Left colon (tissue), 2 donors: ENCODE results near the gene KANK3. TPM values are rescaled to one million over a fixed set of nuclear protein-coding genes. Genes with fewer than 3 reads are reported as not detected.
A peak's percentile ranks its signal among the peaks of the same experiment; 100 is the strongest.
"Not testable (repeated sequence)": the region's sequence is repeated elsewhere in the genome, so short reads cannot be mapped to it uniquely, and the experiment has no call there.

ENCODE experiments used
- ATAC-seq: fragments of 200-7000 bp; cut with Tn5 transposase; one replicate; pipeline ENCODE4 v1.9.1; 2020; ENCODE audit warnings: mild to moderate bottlenecking, moderate library complexity
- DNase-seq, 2 donors: peaks; one replicate each; pipeline ENCODE4 v3.0.0-alpha.2; 2020
- intact Hi-C, 2 donors: fragments of 100-400 bp; cut with DNase I in 1 of 2; cut with micrococcal nuclease in 1 of 2; formaldehyde crosslinking; loops; one replicate each; pipeline versions ENCODE4 v1.11.2 to v1.14.0; 2022; cut with DNase I, micrococcal nuclease
- total RNA-seq, 2 donors: library from RNA; stranded (reverse); fragmentation: NEBNext Ultra II Directional; extraction: Animal tissue kit (Norgen Biotek cat#: 25700); gene quantifications; one replicate each; pipeline ENCODE4 v1.2.1, GENCODE V29; 2021
- donor health status: DM: no; HTN: no; CAD: no.
- donor health status: DM: yes; HTN: yes; CAD: no.

Gene KANK3
- total RNA-seq, 2 donors from 2014 or later: 2.4 to 2.6 TPM

DNA sequence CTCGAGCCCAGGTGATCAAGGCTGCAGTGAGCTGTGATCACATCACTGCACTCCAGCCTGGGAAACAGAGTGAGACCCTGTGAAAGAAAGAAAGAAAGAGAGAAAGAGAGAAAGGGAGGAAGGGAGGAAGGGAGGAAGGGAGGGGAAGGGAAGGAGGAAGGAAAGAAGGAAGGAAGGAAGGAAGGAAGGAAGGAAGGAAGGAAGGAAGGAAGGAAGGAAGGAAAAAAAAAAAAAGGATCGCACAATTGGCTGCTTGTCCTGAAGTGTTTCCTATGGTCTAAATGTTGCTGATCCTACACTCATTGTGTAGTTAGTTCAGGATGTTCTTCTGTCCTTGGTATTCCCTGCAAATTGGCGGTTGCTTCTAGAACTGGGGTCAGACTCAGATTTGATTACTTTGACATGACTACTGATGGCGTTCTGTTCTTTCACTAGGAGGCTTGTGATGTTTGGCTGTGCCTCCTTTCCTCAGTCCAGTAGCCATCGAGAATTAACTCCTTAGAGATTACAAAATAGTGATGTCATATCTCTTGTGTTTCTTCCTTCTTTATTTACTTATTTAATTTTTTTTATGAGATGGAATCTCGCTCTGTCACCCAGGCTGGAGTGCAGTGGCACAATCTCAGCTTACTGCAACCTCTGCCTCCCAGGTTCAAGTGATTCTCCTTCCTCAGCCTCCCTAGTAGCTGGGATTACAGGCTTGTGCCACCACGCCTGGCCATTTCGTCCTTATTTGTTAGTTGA lies 6.7 kb upstream of the KANK3 start:
- intact Hi-C loops: loop anchor here in 1 of 2 donors (5.0 kb wide), 1 partner anchor 158 kb away; no protein-coding TSS in a partner anchor
- ATAC-seq, DNase-seq: not testable (repeated sequence)

DNA sequence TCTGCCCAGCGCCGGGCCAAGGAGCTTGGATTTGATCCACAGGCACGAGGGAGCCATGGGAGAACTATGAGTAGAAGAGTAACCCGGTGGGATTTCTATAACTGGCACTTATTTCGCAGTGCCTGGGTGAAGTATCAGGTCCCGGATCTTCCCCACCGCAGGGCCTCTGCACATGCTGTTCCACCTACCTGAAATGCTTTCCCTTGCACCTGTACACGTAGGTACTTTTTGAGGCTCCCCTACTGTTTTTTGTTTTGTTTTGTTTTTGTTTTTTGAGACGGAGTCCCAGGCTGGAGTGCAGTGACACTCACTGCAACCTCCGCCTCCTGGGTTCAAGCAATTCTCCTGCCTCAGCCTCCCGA lies 402 bp upstream of the KANK3 start:
- ATAC-seq (no peak), DNase-seq (no peak)

DNA sequence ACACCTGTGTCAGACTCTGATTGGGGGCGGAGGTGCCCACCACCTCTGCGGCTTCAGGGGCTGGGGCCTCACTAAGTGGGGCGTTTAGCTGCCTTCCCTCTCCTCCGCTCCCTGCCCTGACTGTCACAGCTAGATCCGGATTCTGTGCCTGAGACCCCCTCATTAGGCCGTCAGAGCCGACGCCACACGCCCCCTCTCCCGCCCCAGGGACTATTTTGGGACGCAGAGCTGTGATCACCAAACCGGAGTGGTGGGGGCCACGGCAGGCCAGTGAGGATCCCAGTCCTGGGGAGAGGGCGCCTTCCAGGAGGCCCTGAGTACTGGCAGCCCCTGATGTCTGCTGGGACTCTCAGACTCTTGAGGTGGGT lies 762 bp downstream of the KANK3 start:
- ATAC-seq: no peak
- intact Hi-C loops: no loop called here
- no peak for DNase-seq

More for the DNA sequence above, 402 bp upstream of the KANK3 start:
- intact Hi-C loops: no loop called here

DNA sequence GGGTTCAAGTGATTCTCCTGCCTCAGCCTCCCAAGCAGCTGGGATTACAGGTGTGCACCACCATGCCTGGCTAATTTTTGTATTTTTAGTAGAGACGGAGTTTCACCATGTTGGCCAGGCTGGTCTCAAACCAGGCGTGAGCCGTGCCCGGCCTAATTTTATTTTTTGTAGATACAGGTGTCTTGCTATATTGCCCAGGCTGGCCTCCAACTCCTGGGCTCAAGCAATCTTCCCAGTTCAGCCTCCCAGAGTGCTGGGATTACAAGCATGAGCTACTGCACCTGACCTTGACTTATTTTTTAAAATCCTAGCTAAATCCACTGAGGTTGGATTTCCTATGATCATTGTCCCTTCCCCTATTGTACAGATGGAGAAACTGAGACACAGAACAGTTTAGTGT lies 1.6 kb downstream of the KANK3 start:
- DNase-seq, intact Hi-C loops, ATAC-seq: not testable (repeated sequence)

DNA sequence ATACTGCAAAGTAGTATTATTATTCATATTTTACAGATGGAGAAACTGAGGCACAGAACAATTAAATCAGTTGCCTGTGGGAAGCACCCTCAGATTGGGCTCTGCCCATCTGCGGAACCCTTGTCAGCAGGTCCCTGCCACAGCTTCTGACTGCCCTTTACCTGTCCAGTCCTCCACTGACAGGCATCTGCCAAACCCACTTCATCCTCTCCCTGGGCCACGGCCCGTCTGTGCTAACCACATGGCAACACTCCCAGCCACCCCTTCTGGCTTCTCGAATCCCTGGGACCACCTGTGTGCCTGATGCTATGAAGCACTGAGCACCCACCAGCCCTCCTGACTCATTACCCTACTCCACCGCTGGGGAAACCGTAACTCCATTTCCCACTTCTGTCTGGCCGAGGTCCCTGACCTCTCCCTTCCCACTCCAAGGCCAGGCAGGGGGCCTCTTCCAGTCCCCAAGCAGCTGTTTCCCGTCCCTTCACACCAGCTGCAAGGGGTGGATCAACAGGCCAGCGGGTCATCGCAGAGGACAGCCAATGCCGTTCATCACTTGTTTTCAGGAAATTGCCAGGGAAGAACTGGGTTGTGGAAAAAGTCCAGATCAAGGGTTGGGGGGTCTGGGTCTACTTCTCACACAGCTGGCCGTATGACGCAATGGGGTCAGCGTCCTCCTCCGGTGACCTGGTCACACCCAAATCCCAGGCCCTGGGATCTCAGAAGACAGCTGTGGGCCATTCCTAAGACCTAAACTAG lies 2.5 kb downstream of the KANK3 start:
- DNase-seq (no peak), ATAC-seq (no peak)
- intact Hi-C loops: no loop called here

DNA sequence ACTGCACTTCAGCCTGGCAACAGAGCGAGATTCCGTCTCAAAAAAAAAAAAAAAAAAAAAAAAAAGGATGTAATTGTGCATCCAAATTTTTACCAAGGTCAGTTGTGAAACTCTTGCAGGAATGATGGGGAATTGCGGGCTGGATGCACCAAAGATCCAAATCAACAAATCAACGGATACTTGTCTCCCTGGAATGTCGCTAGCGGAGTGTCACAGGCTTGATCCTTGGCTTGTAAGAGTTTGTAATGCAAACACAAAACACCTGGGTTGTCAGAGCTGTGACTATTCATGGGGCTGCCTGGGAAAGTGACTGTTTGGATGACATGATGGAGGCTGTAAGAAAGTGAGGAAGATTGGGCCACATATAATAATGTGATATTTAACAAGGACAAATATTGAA lies 4.2 kb downstream of the KANK3 start:
- ATAC-seq: no peak
- no peak for DNase-seq
- intact Hi-C loops: no loop called here

DNA sequence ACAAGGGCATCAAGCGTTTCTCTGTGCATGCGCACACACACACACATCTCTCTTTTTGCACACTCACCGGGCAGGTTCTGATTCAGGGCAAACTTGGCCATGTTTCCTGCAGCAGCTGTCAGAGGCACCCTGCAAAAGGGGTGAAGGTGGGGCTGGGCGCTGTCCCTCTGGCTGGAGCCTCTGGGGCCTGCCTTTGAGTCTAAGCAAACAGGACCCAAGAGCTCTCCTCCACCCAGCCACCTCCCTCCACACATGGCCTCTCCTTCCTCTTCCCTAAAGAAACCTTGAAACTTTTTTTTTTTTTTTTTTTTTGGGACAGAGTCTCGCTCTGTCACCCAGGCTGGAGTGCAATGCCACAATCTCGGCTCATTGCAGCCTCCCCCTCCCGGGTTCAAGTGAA lies 5.3 kb downstream of the KANK3 start:
- DNase-seq: peak in 1 of 2 donors; percentile 20
- peak; percentile 30 for ATAC-seq
- intact Hi-C loops: no loop called here

DNA sequence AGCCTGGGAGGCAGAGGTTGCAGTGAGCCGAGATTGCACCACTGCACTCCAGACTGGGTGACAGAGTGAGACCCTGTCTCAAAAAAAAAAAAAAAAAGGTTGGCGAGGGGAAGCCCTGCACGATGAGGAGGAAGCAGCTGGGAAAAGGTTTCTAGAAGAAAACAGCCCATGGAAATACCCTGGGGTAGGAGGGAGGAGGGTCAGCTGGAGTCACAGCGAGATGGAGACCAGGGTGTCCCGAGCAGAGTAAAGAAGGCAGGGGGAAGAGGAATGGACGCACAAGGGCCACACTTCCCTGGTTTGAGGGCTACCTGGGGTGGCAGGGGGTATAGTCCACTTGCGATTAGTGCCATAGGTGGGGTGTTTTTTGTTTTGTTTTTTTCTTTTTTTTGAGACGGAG lies 6.4 kb downstream of the KANK3 start:
- no peak for DNase-seq
- ATAC-seq: no peak
- intact Hi-C loops: no loop called here

DNA sequence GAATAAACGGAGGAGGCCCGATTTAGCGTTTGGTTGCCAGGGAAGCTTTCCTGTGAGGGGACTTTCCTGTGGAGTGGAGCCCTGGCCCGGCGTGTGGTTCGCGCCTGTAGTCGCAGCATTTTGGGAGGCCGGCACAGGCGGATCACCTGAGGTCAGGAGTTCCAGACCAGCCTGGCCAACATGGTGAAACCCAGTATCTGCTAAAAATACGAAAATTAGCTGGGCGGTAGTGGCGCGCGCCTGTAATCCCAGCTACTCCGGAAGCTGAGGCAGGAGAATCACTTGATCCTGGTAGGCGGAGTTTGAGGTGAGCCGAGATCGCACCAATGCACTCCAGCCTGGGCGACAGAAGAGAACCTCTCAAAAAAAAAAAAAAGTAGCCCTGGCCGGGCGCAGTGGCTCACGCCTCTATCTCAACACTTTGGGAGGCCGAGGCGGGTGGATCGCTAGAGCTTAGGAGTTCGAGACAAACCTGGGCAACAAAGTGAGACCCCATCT lies 6.9 kb downstream of the KANK3 start:
- ATAC-seq: no peak

DNA sequence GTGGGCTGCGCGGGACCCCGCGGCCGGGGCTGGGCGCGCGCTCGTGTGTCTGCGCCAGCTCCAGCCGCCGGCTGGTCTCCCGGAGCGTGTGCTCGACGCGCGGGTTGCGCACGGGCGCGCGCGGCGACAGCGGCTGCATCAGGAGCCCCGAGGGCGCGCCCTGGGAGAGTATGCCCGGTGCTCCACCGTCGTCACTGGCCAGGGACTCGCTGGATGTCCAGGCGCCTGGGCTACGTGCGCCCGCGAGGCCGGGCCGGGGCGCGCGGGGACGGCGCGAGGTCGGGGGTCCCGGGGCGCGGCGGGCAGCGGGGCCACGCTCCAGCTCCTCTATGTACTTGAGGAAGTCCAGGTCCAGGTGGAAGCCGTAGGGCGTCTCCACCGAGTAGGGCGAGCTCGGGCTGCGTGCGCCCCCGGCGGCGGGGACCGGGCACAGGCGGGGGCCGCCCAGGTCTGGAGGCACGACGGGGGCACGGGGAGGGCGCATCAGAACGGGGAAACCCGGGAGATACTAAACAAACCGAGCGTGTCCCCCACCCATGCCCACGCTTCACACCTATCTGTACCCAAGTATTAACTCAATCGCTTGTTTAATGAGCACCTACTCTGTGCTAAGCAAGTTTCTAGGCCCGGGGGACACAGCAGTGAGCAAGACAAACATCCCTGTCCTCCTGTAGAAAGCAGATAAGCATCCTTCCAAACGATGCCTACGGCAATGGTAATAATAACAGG lies 7.6 kb downstream of the KANK3 start:
- ATAC-seq (peak; percentile 48), DNase-seq (peak in 1 of 2 donors; percentile 47)
- intact Hi-C loops: no loop called here

More for the DNA sequence above, 6.9 kb downstream of the KANK3 start:
- intact Hi-C loops: no loop called here
- no peak for DNase-seq

DNA sequence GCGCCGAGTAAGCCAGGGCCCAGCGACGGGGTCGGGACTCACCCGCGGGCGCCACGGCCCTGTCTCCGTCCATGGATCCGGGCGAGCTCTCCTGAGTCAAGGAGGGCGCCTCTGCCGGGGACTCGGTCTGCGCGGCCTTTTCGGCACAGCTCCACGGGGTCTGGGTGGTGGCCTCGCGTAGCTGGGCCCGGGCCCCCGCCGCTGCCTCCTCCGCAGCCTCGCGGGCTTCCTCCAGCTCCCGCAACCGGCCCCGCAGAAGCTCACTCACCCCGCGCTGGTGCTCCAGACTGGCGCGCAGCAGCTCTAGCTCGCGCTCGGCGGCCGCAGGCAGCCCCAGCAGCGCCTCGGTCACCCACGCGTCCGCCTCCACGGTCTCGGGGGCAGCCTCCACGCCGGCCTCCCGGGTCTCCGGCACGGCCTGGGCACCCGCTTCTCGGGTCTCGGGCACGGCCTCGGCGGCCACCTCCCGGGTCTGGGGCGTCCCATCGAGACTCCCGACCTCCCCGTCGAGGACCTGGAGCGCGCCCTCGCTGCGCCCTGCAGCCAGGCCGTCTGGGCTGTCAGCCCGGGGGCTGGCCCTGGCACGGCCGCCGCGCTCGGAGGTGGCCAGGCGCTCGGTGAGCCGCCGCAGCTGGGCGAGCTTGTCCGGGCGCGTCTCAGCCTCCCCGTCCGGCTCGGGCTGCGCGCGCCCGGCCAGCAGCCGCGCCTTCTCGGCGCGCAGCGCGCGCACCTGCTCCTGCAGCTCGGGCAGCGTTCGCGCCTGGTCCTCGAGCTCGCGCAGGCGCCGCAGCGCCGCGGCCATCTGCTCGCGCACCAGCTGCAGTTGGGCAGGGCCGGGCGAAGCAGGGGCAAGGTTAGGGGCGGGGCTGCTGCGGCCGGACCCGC lies 8.4 kb downstream of the KANK3 start:
- intact Hi-C loops: no loop called here
- peak in 1 of 2 donors; percentile 69 for DNase-seq
- peak; percentile 87 for ATAC-seq

DNA sequence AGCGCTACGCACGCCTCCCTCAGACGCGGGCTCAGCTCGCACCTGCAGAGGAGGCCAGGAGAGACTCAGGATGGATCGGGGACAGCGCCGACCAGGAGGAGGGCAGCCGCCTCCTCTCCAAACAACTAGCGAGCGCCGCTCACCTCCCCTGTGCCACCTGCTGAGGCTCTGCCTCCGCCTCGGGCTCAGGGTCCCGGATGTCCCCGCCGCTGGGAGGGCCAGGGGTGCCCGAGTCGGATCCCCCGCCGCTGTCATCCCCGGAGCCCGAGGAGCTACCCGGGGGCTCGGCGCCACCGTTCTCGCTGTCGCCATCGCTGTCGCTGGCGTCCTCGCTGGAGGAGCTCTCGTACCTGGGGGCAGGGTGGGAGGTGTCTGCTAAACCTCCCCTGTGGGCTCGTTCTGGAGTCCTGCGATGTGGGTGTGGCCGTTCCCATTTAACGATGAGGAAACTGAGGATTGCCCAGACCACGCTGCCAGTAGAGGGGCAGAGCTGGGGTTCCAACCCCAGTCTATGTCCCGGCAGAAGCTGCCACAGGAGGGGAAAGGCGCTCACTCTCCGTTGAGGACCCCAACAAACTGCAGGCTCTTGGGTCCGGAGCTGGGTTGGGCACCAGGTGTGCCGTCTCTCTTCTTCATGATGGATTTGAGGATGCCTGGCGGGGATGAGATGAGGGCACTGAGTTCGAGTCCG lies 9.2 kb downstream of the KANK3 start:
- DNase-seq (no peak), ATAC-seq (no peak)
- intact Hi-C loops: no loop called here

DNA sequence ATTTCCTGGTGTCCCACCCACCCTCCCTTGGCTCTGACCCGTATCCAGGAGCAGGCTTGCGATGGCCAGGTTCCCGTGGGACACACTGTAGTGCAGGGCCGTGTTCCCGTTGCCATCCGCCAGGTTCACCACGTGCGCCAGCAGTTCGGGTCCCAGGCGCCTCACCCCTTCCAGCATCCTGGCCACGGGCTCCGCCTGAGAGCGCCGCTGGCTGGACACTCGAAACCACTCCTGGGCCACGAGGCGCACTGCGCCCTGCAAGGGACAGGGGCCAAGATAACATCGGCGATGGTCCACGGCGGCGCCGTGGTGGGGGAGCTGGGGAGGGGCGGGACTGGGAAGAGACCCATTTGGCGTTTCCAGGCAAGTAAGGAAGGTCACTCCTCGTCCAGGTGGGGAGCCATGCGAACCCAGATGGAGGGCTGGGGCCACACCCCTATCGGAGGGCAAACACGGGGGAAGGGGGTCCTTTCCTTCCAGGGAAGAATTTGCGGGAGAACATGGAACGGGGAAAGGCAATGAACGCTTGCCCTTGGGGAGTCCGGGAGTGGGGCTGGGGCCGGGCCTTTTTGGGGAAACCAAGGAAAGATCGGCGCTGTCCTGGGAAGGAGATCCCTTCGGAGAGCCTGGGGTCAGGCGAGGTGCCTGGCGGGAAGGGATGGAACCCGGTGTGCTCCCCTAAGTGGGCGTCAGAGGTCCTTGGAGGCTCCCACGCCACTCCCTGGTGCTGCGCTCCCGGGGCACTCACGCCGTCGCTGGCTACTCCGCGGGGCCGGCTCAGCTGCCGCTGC lies 9.9 kb downstream of the KANK3 start:
- intact Hi-C loops: no loop called here
- no peak for DNase-seq
- no peak for ATAC-seq

DNA sequence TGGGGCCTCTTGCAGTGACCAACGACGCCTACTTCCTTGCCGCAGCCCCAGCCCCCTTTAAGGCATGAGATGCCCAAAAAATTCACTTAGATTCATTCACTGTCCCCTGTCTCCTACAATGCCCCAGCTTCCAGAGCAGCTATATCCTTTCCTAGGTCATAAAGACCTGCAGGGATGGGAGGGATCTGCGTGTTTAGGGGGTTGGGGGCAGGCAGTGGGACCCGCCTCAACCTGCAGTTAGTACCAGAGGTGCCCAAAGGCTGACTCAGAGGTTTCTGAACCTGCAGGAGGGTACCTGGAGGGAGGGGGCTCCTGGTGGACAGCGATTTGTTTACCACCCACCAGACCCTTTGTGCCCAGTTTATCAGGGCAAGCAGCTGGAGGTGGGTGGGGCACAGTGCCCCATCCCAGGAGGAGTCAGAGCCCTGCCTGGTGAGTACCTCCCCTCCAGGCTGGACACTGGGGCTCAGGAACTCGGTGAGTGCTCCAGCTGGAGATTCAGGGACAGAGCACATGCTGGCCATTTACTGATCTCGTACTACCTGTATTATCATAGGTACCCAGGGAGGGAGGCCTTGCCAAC lies 11.7 kb downstream of the KANK3 start:
- ATAC-seq (no peak), DNase-seq (no peak)
- intact Hi-C loops: no loop called here

DNA sequence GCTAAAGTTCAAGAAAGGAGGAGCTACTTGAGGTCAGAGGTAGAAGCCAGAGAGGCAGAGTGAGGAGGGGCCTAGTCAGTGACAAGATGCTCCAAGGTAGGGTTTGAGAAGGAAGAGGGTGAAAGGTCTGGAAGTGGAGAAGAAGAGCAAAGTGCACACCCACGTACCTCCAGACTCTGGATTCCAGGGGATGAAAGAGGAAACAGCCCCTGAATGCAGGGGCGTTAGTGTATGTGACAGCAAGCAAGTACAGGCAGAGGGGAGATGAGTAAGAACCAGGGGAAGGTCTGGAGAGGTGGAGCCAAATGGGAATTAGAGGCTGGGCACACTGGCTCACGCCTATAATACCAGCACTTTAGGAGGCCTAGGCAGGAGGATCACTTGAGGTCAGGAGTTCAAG lies 13.1 kb downstream of the KANK3 start:
- ATAC-seq: no peak
- no peak for DNase-seq
- intact Hi-C loops: no loop called here

DNA sequence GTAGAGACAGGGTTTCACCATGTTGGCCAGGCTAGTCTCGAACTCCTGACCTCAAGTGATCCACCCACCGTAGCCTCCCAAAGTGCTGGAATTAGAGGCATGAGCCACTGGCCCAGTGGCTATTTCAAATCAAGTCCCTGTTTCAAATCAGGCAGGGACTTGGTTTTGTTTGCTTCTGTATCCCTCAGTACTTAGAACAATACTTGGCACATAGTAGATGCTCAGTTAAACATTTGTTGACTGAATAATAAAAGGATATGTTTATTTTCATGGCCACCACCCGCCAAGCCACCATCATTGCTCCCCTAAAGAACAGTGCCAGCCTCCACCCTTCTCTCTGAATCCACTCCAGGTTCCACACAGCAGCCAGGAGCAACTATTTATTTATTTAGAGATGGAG lies 17.6 kb downstream of the KANK3 start:
- intact Hi-C loops: no loop called here
- ATAC-seq: no peak

More for the DNA sequence above, 17.6 kb downstream of the KANK3 start:
- DNase-seq: no peak
